GM21737 (cell line): Measurements from ENCODE around the gene C21orf91.
"Not testable (repeated sequence)": the region's sequence is repeated elsewhere in the genome, so short reads cannot be mapped to it uniquely, and the experiment has no call there.

Experiments
- ATAC-seq: cut with Tn5 transposase; IDR thresholded peaks from one replicate; pipeline ENCODE4 v1.9.1; 2021; ENCODE audit warnings: mild to moderate bottlenecking, moderate library complexity; ENCODE audit not compliant: unreplicated experiment

C21orf91 gene

GRCh38 chr21:17779496-17779895, 39.7 kb downstream of the C21orf91 start:
- no peak for ATAC-seq

- no peak for ATAC-seq
Measured at GRCh38 chr21:17777072-17777765, 41.9 kb downstream of the C21orf91 start.

DNA sequence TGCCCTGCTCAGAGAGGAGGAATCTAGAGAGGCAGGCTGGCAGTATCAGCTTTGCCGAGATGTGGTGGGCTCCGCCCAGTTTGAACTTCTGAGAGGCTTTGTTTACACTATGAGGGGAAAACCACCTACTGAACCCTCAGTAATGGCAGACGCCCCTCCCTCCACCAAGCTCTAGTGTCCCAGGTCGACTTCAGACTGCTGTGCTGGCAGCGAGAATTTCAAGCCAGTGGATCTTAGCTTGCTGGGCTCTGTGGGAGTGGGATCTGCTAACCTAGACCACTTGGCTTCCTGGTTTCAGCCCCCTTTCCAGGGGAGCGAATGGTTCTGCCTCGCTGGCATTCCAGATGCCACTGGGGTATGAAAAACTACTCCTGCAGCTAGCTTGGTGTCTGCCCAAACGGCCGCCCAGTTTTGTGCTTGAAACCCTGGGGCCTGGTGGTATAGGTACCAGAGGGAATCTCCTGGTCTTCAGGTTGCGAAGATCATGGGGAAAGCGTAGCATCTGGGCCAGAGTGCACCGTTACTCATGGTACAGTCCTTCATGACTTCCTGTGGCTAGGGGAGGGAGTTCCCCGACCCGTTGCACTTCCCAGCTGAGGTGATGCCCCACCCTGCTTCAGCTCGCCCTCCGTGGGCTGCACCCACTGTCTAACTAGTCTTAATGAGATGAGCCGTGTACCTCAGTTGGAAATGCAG, 43.6 kb downstream of the C21orf91 start:
- ATAC-seq = peak; percentile 53

GRCh38 chr21:17775021-17775420, 44.1 kb downstream of the C21orf91 start:
- not testable (repeated sequence) for ATAC-seq

DNA sequence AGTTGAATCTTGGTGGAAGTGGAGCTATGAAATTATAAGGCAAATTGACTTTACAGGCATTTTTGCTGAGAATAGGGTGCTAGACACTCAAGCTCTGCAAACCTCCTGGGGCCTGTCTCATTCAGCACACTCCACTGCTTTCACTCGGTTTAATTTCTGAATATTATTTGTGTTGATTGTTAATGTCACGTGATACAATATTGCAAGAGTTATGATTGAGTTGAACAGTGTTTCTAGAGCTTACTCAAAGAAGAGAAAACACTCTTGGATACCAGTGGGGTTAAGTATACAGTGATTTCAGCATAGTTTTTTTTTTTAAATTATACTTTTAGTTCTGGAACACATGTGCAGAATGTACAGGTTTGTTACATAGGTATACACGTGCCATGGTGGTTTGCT, 49.7 kb downstream of the C21orf91 start:
- no peak for ATAC-seq

GRCh38 chr21:17768840-17769446, 50.2 kb downstream of the C21orf91 start:
- ATAC-seq = no peak

DNA sequence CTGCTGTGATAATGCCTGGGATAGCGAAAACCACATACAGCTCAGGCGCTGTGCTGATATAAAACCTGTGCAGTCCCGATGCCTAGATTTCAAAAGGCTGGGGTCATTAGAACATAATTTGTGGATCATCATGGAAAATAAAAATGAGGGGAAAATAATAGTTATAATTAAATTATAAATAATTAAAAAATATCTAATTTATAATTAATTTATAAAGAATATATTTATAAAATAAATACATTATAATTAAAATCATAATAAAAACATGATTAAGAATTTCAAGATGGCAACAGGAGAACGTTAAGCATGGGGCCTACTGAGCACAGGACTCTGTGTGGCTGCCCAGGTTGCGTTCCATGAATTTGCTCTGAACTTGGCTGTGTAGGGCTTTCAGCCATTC, 53.9 kb downstream of the C21orf91 start:
- no peak for ATAC-seq

DNA sequence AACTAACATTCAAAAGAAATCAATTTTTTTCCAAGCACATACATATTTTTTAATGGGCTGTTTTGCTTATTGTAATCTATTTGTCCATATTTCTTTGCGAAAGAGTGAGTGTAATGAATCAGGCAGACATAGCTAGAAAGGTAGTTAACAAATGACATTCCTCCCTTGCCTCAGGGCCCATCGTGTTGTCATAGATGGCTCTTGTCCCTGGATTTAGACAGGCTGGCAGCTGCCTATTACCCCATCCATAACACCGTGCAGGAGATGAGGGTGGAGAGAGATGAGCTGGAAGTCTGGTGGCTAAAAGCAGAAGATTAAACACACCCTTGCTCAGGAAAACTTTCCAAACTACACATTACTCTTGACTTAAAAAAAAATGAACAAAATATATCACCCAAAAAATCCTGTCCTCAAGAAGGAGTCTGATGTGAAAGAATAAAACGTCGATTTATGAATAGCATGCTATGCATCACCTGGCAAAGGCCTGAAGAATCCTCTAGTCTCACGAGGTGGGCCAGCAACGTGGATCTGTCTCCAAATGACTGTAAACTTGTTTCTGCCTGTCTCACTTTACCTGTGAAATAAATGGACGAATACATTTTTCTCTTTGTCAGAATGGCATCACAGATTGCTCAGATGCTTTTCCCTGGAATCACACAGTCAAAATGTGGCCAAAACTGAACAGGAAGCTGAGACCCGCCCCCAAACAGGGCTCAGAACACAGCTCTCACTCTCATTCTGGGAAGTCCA, 55.7 kb downstream of the C21orf91 start:
- no peak for ATAC-seq

DNA sequence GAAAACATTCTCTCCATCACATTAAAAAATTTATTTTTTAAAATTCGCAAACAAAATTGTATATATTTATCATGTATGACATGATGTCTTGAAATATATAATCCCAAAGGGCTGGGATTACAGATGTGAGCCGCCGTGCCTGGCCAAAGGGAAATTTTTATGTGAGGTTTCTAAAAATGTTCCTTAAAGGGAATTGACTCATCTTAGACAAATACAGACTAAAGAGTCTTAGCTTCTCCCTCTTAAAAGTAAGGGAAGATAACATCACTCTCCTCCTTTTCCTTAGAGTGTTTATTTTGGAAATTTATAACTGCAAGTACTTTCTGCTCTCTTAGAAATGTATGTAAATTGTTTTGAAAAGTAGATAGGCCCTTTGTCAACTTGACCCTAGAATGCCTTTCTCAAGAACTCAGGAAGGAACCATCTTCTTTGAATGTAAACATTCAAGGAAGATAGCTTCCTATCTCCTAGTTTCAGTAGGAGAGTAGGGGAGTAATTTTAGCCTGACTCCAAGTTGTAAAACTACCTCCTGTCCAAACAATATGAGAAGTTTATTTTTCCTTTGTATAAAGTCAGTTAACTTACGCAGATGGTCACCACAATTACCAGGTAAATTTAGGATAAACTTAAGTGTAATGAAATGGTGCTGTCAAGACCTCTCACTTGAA, 59.5 kb downstream of the C21orf91 start:
- ATAC-seq = no peak

GRCh38 chr21:17758683-17759082, 60.5 kb downstream of the C21orf91 start:
- no peak for ATAC-seq

- ATAC-seq = no peak
Measured at GRCh38 chr21:17757671-17758070, 61.5 kb downstream of the C21orf91 start.

DNA sequence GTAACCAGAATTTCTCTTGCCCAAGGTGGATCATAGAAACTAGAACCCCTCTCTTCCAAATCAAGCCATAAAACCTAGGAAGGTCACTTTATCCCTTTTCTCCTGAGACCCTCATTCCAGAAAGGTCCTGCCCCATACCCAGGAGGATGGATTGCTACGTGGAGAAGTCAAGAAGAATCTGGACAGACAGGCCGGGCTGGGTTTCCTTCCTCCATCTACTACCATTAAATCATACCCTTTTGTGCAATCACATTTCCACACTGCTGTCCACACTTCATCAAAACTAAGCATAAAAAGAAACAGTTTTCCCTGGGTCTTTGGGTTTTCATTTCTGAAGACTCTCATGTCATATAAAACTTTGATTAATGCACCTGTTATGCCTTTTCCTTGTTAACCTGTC, 65.4 kb downstream of the C21orf91 start:
- ATAC-seq = no peak

GRCh38 chr21:17752171-17752570, 67.0 kb downstream of the C21orf91 start:
- no peak for ATAC-seq

DNA sequence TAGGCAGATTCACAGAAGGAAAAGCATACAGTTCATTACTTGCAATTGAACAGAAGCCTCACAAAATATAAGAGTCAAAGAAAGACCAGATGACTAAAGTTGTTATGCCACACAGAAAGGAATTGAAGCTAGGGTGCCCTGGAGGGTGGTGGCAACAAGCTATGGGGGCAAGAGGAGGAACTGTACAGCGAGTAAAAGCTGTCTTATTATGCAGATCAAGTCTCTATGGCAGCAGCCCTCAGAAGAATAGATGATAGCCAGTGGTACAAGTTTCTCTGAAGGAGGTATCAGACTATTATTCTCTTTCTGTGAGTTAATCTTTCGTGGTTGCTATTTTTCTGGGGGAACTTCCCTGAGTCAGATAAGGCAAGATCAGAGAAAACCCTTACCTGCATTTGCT, 72.2 kb downstream of the C21orf91 start:
- no peak for ATAC-seq

- no peak for ATAC-seq
Measured at GRCh38 chr21:17745086-17745485, 74.1 kb downstream of the C21orf91 start.

DNA sequence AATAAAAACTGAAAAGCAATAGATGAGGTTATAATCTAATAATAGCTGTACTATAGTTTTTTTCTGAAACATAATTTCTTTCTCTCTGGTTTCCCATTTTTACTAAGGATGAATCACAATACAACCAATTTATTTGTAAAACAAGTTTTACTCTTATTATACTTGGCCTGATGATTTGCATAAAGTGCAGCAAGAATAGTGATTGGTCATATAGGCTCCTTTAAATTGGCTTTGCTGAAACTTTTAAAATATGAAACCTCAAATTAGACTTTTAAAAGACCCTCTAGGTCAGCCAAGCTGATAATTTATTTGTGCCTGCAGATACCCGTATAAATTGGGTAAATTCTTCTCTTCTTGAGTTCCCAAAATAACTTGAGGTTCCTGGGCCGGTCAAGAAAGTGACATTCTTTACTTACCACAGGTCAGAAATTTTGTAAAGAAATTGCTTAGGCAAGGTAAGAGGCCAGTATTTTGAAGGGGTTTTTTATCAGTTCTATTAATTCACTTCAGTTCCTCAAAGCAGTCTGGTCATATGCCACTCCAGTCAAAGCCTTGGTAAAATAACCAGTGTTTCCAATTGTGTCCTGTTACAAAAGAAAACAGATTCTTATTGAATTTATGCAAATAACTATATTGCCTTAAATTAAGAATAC, 76.1 kb downstream of the C21orf91 start:
- no peak for ATAC-seq

DNA sequence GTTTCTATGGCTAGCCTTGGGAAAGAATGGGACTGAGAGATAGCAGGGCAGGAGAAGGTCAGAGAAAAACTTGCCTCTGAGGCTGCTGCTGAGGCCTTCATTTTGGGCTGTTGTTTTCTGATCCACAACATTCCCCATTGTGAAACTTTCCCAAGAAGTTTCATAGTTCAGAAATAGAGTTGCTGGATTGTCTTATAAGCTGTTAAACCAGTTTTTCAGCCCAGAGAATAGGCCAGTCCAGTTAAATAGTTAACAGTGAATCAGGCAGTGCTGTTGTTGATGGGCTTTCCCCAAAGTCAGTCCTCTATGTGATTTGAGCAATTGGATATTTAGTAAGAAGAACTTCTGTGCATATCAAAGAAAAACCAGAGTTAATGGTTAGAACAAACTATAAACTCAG, 77.0 kb downstream of the C21orf91 start:
- no peak for ATAC-seq
